HG03095 (cell line): Measurements from ENCODE around the gene TNFSF13.

Experiments used
- ATAC-seq: cut with Tn5 transposase; IDR thresholded peaks from one replicate; pipeline ENCODE4 v1.9.1; 2021; ENCODE audit warnings: moderate library complexity; ENCODE audit not compliant: unreplicated experiment

TNFSF13 gene

GRCh38 chr17:7558544-7559319, at the start of gene TNFSF13:
Gene TNFSF13 (plus strand): TSS chr17:7558750. CDS start chr17:7559040, 290 bp downstream.
- no peak for ATAC-seq

GRCh38 chr17:7508846-7509245, 49.7 kb upstream of the TNFSF13 start:
- no peak for ATAC-seq

- no peak for ATAC-seq
These were observed 48.6 kb upstream of the TNFSF13 start for GRCh38 chr17:7509937-7510336.

GRCh38 chr17:7511108-7511507, 47.4 kb upstream of the TNFSF13 start:
- no peak for ATAC-seq

- no peak for ATAC-seq
These were observed 46.4 kb upstream of the TNFSF13 start for GRCh38 chr17:7512105-7512504.

- ATAC-seq, result no peak
These were observed 45.6 kb upstream of the TNFSF13 start for GRCh38 chr17:7512824-7513540.

- ATAC-seq, result no peak
These were observed 44.6 kb upstream of the TNFSF13 start for GRCh38 chr17:7513850-7514419.

GRCh38 chr17:7515911-7516610, 42.5 kb upstream of the TNFSF13 start:
- ATAC-seq, result no peak

GRCh38 chr17:7523033-7523432, 35.5 kb upstream of the TNFSF13 start:
- no peak for ATAC-seq

- no peak for ATAC-seq
These were observed 29.7 kb upstream of the TNFSF13 start for GRCh38 chr17:7528842-7529241.

GRCh38 chr17:7530023-7530900, 28.3 kb upstream of the TNFSF13 start:
- ATAC-seq, result no peak

GRCh38 chr17:7538050-7538449, 20.5 kb upstream of the TNFSF13 start:
- no peak for ATAC-seq

GRCh38 chr17:7538891-7539545, 19.5 kb upstream of the TNFSF13 start:
- ATAC-seq, result no peak

- ATAC-seq, result no peak
These were observed 17.4 kb upstream of the TNFSF13 start for GRCh38 chr17:7541074-7541621.

GRCh38 chr17:7544911-7545310, 13.6 kb upstream of the TNFSF13 start:
- no peak for ATAC-seq

GRCh38 chr17:7548585-7549400, 9.8 kb upstream of the TNFSF13 start, which contains the start of gene TNFSF12:
Gene TNFSF12 (plus strand): TSS chr17:7549058. CDS start chr17:7549154, 96 bp downstream.
- no peak for ATAC-seq

- ATAC-seq, result no peak
These were observed 9.0 kb upstream of the TNFSF13 start for GRCh38 chr17:7549401-7550055.

GRCh38 chr17:7550344-7550743, 8.2 kb upstream of the TNFSF13 start:
- ATAC-seq, result no peak
